ENCODE results near the gene RND2. TPM values are rescaled to one million over a fixed set of nuclear protein-coding genes. Genes with fewer than 3 reads are reported as not detected.
A peak's percentile ranks its signal among the peaks of the same experiment; 100 is the strongest.

Gene RND2
- total and polyA plus RNA-seq, 2 of the 13 experiments (the other 11 are each of a cell fraction or from before 2014, with no cell fraction given), result 0.05 to 0.11 TPM

DNA sequence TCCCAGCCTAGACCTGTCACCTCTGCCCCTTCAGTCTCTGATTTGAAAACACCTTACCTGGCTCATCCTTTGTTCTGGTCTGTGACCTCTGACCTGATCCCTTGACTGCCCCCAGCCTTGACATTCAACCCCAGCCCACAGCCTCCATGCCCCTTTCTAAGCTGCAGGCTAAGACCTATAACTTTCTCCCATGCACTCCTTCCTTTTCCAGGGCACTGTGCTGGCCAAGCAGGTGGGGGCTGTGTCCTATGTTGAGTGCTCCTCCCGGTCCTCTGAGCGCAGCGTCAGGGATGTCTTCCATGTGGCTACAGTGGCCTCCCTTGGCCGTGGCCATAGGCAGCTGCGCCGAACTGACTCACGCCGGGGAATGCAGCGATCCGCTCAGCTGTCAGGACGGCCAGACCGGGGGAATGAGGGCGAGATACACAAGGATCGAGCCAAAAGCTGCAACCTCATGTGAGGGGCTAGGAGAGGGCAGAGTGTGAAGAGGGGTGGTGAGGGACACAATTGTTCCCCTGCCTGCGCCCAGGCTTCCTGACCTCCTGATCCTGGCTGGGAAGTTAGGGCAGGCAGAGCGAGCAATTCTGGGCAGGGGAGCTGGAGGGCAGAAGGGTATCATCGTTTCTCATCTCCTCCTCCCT, 3.3 kb downstream of the RND2 start (continued):
- TF ChIP-seq NR2F1 (CRISPR knock-in tag; IDR thresholded peaks at IDR 0.05) (peak in 1 of 2 experiments; percentile 66; a peak in 2 of 4 replicates), SSRP1 (CRISPR knock-in tag; IDR thresholded peaks at IDR 0.05) (0 out of 2 replicates have a peak, but pooled peaks have one; percentile 75), ZNF263 (CRISPR knock-in tag; IDR thresholded peaks at IDR 0.05) (peak; percentile 94), NR2F6 (IDR thresholded peaks at IDR 0.05) (peak; percentile 80; the same call in 1 of the 2 replicates), NR2F6 (CRISPR knock-in tag; IDR thresholded peaks at IDR 0.05) (peak; percentile 53; the same call in 1 of the 2 replicates), HOXA7 (CRISPR knock-in tag; IDR thresholded peaks at IDR 0.05) (no peak), NR2C2 (CRISPR knock-in tag; IDR thresholded peaks at IDR 0.05; ENCODE audit: borderline replicate concordance) (peak; percentile 84), ZNF598 (CRISPR knock-in tag; IDR thresholded peaks at IDR 0.05; ENCODE audit: borderline replicate concordance) (peak; percentile 30; the same call in 1 of the 2 replicates), SOX6 (IDR thresholded peaks at IDR 0.05) (no peak), SOX6 (CRISPR knock-in tag; IDR thresholded peaks at IDR 0.05) (peak; percentile 74), HIVEP1 (CRISPR knock-in tag; IDR thresholded peaks at IDR 0.05) (peak; percentile 58; the same call in 1 of the 2 replicates)
- TF ChIP-seq, protein P1, sequence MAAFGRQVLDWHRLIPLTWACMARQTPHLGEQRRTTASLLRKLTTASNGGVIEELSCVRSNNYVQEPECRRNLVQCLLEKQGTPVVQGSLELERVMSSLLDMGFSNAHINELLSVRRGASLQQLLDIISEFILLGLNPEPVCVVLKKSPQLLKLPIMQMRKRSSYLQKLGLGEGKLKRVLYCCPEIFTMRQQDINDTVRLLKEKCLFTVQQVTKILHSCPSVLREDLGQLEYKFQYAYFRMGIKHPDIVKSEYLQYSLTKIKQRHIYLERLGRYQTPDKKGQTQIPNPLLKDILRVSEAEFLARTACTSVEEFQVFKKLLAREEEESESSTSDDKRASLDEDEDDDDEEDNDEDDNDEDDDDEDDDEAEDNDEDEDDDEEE (CRISPR knock-in tag; IDR thresholded peaks at IDR 0.05), result no peak
- TF ChIP-seq, protein P2, sequence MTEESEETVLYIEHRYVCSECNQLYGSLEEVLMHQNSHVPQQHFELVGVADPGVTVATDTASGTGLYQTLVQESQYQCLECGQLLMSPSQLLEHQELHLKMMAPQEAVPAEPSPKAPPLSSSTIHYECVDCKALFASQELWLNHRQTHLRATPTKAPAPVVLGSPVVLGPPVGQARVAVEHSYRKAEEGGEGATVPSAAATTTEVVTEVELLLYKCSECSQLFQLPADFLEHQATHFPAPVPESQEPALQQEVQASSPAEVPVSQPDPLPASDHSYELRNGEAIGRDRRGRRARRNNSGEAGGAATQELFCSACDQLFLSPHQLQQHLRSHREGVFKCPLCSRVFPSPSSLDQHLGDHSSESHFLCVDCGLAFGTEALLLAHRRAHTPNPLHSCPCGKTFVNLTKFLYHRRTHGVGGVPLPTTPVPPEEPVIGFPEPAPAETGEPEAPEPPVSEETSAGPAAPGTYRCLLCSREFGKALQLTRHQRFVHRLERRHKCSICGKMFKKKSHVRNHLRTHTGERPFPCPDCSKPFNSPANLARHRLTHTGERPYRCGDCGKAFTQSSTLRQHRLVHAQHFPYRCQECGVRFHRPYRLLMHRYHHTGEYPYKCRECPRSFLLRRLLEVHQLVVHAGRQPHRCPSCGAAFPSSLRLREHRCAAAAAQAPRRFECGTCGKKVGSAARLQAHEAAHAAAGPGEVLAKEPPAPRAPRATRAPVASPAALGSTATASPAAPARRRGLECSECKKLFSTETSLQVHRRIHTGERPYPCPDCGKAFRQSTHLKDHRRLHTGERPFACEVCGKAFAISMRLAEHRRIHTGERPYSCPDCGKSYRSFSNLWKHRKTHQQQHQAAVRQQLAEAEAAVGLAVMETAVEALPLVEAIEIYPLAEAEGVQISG (CRISPR knock-in tag; IDR thresholded peaks at IDR 0.05), result peak; percentile 37; the same call in 1 of the 2 replicates
- TF ChIP-seq, protein P3, sequence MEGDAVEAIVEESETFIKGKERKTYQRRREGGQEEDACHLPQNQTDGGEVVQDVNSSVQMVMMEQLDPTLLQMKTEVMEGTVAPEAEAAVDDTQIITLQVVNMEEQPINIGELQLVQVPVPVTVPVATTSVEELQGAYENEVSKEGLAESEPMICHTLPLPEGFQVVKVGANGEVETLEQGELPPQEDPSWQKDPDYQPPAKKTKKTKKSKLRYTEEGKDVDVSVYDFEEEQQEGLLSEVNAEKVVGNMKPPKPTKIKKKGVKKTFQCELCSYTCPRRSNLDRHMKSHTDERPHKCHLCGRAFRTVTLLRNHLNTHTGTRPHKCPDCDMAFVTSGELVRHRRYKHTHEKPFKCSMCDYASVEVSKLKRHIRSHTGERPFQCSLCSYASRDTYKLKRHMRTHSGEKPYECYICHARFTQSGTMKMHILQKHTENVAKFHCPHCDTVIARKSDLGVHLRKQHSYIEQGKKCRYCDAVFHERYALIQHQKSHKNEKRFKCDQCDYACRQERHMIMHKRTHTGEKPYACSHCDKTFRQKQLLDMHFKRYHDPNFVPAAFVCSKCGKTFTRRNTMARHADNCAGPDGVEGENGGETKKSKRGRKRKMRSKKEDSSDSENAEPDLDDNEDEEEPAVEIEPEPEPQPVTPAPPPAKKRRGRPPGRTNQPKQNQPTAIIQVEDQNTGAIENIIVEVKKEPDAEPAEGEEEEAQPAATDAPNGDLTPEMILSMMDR (CRISPR knock-in tag; IDR thresholded peaks at IDR 0.05), result peak; percentile 36; the same call in 1 of the 2 replicates
- TF ChIP-seq, protein P4, sequence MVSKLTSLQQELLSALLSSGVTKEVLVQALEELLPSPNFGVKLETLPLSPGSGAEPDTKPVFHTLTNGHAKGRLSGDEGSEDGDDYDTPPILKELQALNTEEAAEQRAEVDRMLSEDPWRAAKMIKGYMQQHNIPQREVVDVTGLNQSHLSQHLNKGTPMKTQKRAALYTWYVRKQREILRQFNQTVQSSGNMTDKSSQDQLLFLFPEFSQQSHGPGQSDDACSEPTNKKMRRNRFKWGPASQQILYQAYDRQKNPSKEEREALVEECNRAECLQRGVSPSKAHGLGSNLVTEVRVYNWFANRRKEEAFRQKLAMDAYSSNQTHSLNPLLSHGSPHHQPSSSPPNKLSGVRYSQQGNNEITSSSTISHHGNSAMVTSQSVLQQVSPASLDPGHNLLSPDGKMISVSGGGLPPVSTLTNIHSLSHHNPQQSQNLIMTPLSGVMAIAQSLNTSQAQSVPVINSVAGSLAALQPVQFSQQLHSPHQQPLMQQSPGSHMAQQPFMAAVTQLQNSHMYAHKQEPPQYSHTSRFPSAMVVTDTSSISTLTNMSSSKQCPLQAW (CRISPR knock-in tag; IDR thresholded peaks at IDR 0.05), result peak; percentile 56; the same call in 1 of the 2 replicates
- TF ChIP-seq, protein P5, sequence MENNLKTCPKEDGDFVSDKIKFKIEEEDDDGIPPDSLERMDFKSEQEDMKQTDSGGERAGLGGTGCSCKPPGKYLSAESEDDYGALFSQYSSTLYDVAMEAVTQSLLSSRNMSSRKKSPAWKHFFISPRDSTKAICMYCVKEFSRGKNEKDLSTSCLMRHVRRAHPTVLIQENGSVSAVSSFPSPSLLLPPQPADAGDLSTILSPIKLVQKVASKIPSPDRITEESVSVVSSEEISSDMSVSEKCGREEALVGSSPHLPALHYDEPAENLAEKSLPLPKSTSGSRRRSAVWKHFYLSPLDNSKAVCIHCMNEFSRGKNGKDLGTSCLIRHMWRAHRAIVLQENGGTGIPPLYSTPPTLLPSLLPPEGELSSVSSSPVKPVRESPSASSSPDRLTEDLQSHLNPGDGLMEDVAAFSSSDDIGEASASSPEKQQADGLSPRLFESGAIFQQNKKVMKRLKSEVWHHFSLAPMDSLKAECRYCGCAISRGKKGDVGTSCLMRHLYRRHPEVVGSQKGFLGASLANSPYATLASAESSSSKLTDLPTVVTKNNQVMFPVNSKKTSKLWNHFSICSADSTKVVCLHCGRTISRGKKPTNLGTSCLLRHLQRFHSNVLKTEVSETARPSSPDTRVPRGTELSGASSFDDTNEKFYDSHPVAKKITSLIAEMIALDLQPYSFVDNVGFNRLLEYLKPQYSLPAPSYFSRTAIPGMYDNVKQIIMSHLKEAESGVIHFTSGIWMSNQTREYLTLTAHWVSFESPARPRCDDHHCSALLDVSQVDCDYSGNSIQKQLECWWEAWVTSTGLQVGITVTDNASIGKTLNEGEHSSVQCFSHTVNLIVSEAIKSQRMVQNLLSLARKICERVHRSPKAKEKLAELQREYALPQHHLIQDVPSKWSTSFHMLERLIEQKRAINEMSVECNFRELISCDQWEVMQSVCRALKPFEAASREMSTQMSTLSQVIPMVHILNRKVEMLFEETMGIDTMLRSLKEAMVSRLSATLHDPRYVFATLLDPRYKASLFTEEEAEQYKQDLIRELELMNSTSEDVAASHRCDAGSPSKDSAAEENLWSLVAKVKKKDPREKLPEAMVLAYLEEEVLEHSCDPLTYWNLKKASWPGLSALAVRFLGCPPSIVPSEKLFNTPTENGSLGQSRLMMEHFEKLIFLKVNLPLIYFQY (CRISPR knock-in tag; IDR thresholded peaks at IDR 0.05; ENCODE audit: borderline replicate concordance), result no peak
- TF ChIP-seq, protein P6, sequence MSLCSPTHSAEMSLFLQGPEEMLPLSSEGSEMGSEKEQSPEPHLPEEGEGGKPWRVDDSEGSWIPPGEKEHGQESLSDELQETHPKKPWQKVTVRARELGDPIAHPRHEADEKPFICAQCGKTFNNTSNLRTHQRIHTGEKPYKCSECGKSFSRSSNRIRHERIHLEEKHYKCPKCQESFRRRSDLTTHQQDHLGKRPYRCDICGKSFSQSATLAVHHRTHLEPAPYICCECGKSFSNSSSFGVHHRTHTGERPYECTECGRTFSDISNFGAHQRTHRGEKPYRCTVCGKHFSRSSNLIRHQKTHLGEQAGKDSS (CRISPR knock-in tag; IDR thresholded peaks at IDR 0.05; ENCODE audit: borderline replicate concordance, low read depth), result peak; percentile 55; the same call in 1 of the 2 replicates

Measured in HepG2 (cell line).